Renal cortical epithelial cell (primary cell): Measurements from ENCODE around the gene MED25. TPM values are rescaled to one million over a fixed set of nuclear protein-coding genes. Genes with fewer than 3 reads are reported as not detected.

ENCODE experiments used
- total RNA-seq: library from RNA; depleted of rRNA; stranded (reverse); fragments of >200 nt; gene quantifications from 2 replicates; pipeline ENCODE4 v1.2.3, GENCODE V29; 2014

MED25 gene
- total RNA-seq, 1 donor from 2014 or later = 66.7 TPM

Other genes starting within 250 kb of the MED25 start
- gene NOSIP, start 237.7 kb upstream of the MED25 start, total RNA-seq = 37.9 and 117 TPM in 2 replicates
- gene PRRG2, start 237.0 kb upstream of the MED25 start, total RNA-seq = 4.2 and 7.2 TPM in 2 replicates
- 0.87 and 8.7 TPM in 2 replicates for gene PRR12, start 227.1 kb upstream of the MED25 start, total RNA-seq
- 32.5 and 40.5 TPM in 2 replicates for gene RRAS, start 178.1 kb upstream of the MED25 start, total RNA-seq
- gene SCAF1, start 176.1 kb upstream of the MED25 start, total RNA-seq = 12.5 and 50.9 TPM in 2 replicates
- gene IRF3, start 152.4 kb upstream of the MED25 start, total RNA-seq = 68.4 and 89.3 TPM in 2 replicates
- 1.9 and 5.9 TPM in 2 replicates for gene BCL2L12, start 152.4 kb upstream of the MED25 start, total RNA-seq
- 205 and 483 TPM in 2 replicates for gene PRMT1, start 141.0 kb upstream of the MED25 start, total RNA-seq
- 0.35 TPM in 2 replicates for gene ADM5, start 128.7 kb upstream of the MED25 start, total RNA-seq
- 1.9 and 2.5 TPM in 2 replicates for gene CPT1C, start 127.2 kb upstream of the MED25 start, total RNA-seq
- not detected in 2 replicates for gene TSKS, start 55.0 kb upstream of the MED25 start, total RNA-seq
- gene AP2A1, start 51.3 kb upstream of the MED25 start, total RNA-seq = 43.2 and 98.0 TPM in 2 replicates
- gene FUZ, start 5.0 kb upstream of the MED25 start, total RNA-seq = 13.4 and 24.2 TPM in 2 replicates
- 28.3 and 106 TPM in 2 replicates for gene PTOV1, start 32.9 kb downstream of the MED25 start, total RNA-seq
- 30.5 and 36.3 TPM in 2 replicates for gene PNKP, start 49.3 kb downstream of the MED25 start, total RNA-seq
- gene AKT1S1, start 59.1 kb downstream of the MED25 start, total RNA-seq = 3.5 and 10.8 TPM in 2 replicates
- 12.1 and 13.7 TPM in 2 replicates for gene TBC1D17, start 59.4 kb downstream of the MED25 start, total RNA-seq
- gene IL4I1, start 78.6 kb downstream of the MED25 start, total RNA-seq = 4.9 and 25.7 TPM in 2 replicates
- 6.3 and 8.7 TPM in 2 replicates for gene ATF5, start 110.9 kb downstream of the MED25 start, total RNA-seq
- gene NUP62, start 111.2 kb downstream of the MED25 start, total RNA-seq = 28.1 and 46.0 TPM in 2 replicates
- not detected in 2 replicates for gene SIGLEC11, start 142.9 kb downstream of the MED25 start, total RNA-seq
- gene VRK3, start 207.1 kb downstream of the MED25 start, total RNA-seq = 19.8 and 32.9 TPM in 2 replicates
- gene ZNF473, start 207.7 kb downstream of the MED25 start, total RNA-seq = 9.0 and 16.1 TPM in 2 replicates